Dedifferentiated amniotic fluid mesenchymal stem cell (primary cell): ENCODE measurements around the gene TSPAN5.

ENCODE experiments used
- DNase-seq: peaks from one replicate; pipeline ENCODE4 v3.0.0-alpha.2; 2016; ENCODE audit errors: extremely low spot score

Gene TSPAN5

GRCh38 chr4:98673288-98673644 is 14.9 kb upstream of the TSPAN5 start:
- no peak for DNase-seq

- no peak for DNase-seq
Observed at GRCh38 chr4:98672583-98673287, 14.3 kb upstream of the TSPAN5 start.

- no peak for DNase-seq
Observed at GRCh38 chr4:98671131-98671530, 12.7 kb upstream of the TSPAN5 start.

GRCh38 chr4:98670186-98670585 is 11.8 kb upstream of the TSPAN5 start:
- no peak for DNase-seq

GRCh38 chr4:98669577-98669976 is 11.2 kb upstream of the TSPAN5 start:
- DNase-seq, result no peak

- no peak for DNase-seq
Observed at GRCh38 chr4:98664959-98665358, 6.5 kb upstream of the TSPAN5 start.

- no peak for DNase-seq
Observed at GRCh38 chr4:98663226-98664006, 5.0 kb upstream of the TSPAN5 start.

GRCh38 chr4:98662626-98663225 is 4.3 kb upstream of the TSPAN5 start:
- DNase-seq, result no peak

GRCh38 chr4:98662055-98662453 is 3.6 kb upstream of the TSPAN5 start:
- no peak for DNase-seq

- DNase-seq, result no peak
Observed at GRCh38 chr4:98661371-98662054, 3.1 kb upstream of the TSPAN5 start.

GRCh38 chr4:98659741-98660462 is 1.5 kb upstream of the TSPAN5 start:
- DNase-seq, result no peak

GRCh38 chr4:98659106-98659592 is 738 bp upstream of the TSPAN5 start:
- no peak for DNase-seq

- DNase-seq, result peak; percentile 65
Observed at GRCh38 chr4:98657531-98658286, 702 bp downstream of the TSPAN5 start.

GRCh38 chr4:98656886-98657285 is 1.5 kb downstream of the TSPAN5 start:
- DNase-seq, result no peak

GRCh38 chr4:98656443-98656842 is 2.0 kb downstream of the TSPAN5 start:
- DNase-seq, result no peak

- DNase-seq, result peak; percentile 69
Observed at GRCh38 chr4:98653890-98654867, 4.2 kb downstream of the TSPAN5 start.

GRCh38 chr4:98652996-98653395 is 5.4 kb downstream of the TSPAN5 start:
- no peak for DNase-seq

GRCh38 chr4:98648602-98649001 is 9.8 kb downstream of the TSPAN5 start:
- DNase-seq, result no peak

GRCh38 chr4:98646422-98646821 is 12.0 kb downstream of the TSPAN5 start:
- no peak for DNase-seq

GRCh38 chr4:98645527-98645926 is 12.9 kb downstream of the TSPAN5 start:
- no peak for DNase-seq
